Measurements from ENCODE around the gene CBX7.
"Not testable (repeated sequence)": the region's sequence is repeated elsewhere in the genome, so short reads cannot be mapped to it uniquely, and the experiment has no call there.

Gene CBX7

DNA sequence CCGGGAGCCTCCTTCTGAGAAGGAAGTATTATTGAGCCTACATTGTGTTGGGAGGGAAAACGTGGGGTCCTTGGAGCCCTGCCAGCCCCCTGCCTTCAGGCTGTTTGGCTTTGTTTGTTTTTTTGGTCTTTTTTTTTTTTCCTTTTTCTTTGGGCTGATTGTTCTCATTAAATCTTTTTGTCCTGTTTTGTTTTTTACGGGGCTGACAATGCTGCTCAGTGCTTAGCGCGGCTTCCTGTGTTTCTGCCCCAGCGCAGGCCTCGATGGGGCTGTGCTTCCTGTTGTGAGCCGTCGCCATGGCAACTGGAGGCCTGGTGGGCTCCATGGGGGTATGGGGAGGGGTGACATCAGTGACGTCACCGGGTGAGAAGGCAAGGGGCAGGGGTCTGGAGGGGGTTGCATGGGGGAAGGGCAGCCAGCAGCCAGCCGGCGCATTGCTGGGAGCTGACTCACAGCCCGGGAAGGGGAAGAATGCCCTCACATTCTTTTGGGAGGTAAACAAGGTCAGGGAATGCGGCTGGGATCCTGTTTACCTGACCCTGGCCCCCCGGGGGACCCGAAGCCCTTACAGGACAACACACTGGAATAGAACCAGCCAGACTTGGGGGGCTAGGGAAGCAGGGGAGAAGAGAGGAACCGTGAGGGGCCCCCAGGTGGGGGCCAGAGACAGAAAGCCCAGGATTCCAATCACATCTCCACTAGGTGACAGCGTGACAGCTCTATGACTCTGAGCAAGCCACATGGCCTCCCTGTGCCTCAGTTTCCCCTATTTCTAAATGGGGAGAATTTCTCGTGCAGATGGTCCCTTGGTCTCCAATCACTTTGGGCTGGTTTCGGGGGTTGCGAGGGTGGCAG, 22.2 kb upstream of the CBX7 start:
- peak; percentile 97 for DNase-seq

DNA sequence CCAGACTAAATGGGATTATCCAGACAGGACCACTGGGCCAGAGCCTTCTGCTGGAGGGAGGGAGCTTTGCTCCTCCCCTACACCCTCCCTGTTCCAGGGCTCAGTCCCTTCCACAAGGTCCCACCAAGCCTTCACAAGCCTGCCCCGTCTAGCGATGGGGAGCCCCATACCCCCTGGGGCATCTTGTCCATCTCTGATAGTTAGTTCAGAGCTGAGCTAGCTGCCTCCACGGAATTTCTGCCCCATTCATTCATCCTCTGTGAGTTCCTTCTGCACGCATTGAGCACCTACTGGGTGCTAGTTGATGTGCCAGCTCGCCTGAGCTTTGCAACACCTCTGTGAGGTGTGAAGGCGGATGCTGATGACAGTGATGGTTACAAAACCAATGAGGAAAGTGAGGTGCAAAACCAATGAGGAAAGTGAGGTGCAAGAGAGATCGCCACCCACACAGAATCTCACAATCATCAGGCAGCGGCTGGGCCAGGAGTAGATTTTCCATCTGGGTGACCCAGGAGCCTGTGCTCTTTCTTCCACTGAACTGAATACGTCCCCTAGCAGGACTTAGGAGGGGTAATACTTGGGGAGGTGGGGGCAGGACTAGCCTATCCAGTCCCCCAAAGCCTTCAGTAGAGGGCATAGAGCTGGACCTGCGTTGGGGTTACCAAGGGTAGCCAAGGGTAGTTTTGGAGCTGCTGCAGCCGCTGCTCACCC, 21.5 kb upstream of the CBX7 start:
- no peak for DNase-seq

DNA sequence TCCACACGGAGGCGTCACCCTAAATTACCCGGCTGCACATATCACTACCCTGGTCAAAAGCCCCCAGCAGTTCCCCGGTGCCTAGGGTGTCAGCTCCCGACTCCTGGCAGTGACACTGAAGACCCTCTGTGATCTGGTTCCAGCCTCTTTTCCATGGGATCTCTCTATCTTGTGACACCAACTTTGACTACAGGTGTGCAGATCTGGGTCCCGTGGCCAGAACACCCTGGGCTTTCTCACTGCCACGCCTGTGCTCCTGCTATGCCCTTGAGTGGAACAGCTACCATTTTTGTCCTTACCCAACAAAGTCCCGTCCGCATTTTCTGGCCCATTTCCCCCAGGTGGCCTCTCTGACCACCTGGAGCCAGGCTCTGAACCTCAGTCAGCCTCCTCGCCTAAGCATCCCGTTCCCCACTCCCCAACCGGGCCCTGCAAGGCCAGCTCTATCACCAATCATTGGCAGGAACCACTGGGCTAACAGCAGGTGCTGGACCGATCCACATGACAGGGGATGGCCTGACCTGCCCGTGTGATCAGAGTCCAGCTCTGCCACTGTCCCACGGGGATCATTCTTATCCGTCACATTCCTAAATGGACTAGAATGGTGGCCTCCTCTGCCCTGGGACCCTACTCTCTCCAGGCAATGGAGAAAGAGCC, 20.7 kb upstream of the CBX7 start:
- DNase-seq, result no peak

DNA sequence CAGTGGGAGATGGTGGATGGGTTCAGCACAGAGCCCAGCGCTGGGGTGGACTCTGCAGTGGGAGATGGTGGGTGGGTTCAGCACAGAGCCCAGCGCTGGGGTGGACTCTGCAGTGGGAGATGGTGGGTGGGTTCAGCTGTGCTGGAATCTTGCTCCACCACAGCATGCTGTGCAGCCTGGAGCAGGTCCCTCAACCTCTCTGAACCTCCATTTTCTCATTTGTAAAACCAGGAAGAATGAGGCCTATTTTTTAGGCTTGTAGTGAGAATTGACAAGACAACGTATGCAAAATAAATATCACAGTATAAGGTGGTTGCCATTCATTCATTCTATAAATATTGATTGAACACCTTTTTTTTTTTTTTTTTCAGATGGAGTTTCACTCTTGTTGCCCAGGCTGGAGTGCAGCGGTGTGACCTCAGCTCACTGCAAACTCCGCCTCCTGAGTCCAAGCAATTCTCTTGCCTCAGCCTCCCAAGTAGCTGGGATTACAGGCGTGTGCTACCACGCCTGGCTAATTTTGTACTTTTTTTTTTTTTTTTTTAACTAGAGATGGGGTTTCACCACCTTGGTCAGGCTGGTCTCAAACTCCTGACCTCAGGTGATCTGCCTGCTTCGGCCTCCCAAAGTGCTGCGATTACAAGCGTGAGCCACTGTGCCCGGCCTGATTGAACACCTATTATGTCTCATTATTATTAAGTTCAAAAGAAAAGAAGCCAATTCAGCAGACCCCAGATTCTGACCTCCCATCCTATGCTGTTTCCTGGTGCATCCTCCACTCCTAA, 20.0 kb upstream of the CBX7 start:
- DNase-seq, result not testable (repeated sequence)

DNA sequence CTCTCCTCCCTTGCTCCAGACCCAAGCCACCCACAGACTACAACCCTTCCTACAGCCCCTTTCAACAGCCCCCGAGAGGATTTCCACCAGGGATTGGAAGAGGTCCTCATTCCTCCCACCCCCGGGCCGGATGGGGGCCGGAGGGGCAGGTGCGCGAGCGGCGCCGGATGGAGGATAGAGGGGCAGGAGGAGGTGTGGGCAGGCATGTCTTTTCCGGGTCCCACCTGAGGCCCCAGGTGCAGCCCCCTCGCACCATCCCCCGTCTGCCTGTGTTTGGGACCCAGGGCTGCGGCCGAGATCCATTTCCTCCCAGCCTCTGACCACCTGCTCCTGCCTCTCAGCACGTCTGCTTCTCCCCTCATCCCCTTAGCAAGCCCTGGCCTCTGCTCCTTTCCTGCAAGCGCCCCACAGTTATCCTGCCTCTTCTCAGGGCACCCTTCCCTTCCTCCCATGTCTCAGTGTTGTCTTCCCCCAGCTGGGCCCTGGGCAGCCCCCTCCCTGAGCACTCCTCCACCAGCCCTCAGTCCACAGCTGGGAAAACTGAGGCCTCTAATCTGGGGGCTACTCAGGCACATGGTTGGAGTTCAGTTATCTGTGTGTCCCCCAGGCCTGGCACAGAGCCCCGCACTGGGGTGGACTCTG, 19.3 kb upstream of the CBX7 start:
- DNase-seq, result no peak

DNA sequence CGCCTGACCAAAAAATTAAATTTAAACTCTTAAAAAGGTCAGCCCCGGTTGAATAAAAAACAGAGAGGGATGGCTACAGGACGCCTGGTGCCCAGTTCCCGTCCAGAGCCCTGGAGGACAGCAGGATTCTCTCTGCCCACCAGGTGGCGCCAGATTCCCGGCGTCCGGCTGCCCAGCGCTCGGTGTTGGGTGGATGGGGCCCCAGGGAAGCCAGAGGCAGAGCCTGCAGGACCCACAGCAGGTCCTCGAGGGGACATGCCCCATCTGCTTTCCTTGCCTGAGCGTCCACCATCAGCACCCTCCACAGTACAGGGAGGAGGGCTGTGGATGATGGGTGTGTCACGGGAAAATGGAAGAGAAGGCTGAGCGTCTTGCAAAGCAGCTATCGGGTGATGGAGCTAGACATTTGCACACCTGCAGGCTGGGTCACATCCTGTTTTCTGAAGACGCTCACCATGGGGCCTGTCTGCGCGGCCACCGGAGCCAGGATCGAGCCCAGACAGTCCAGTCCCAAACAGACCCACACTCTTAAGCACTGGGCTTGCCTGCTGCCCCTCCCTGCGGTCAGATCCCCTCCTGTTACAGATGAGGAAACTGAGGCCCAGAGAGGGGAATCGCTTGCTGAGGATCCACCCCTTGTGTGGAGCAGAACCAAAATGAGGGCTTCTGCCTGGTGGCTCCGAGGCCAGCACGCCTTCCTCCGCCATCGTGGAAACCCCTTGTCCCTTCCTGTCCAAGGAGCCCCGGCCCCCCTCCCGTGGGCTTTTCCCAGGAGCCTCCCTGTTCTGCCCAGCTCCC, 18.5 kb upstream of the CBX7 start:
- peak; percentile 71 for DNase-seq

DNA sequence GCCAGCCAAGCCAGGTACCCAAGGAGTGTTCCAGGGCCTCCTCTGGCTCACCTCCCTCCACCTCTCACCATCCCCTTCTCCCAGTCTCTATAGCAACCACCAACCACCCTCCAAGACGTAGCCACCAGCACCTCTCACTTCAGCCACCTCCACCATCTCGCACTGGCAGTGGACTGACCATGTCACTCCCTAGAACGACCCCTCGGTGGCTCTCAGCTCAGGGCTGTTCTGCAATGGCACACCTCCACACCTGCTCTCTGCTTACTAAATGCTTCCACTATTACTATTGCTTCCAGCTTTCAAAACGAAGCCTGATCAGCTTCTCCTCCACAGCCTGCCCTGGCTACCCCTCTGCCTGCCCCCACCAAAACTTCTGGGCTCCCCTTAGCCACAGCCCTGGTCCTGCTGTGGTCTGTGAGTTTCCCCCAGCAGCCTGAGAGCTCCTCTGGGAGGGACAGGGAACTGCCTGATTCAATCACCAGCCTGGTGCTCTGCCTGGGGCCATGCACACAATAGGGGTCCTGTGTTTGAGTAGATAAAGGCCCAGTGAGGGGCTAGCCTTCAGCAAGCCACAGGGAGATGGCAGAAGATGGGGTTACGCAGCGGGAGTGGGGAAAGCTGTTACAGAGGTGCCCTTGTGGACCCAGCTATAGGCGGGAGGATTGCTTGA, 17.5 kb upstream of the CBX7 start:
- no peak for DNase-seq

DNA sequence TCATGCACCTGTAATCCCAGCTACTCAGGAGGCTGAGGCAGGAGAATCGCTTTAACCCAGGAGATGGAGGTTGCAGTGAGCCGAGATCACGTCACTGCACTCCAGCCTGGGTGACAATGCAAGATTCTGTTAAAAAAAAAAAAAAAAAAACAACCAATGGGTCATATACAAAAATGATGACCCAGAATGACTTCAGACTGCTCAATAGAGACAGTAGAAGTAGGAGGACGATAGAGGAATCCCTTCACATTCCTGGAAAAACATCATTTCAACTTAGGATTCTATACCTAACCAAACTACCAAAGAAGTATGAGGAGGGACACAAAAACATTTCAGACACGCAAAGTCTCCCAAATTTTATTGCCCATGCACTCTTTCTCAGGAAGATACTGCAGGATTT, 14.1 kb upstream of the CBX7 start:
- no peak for DNase-seq

DNA sequence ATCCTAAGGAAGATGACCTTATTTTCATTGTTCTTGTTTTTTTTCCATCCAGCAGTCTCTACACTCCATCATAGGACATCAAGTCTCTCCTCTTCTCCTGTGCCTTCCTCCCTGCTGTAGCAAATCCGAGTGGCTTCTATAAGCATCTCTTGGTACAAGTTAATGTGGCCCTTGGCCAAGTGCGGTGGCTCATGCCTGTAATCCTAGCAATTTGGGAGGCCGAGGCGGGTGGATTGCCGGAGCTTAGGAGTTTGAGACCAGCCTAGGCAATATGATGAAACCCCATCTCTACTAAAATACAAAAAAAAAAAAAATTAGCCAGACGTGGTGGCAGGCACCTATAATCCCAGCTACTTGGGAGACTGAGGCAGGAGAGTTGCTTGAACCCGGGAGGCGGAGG, 3.6 kb upstream of the CBX7 start:
- DNase-seq, result not testable (repeated sequence)

DNA sequence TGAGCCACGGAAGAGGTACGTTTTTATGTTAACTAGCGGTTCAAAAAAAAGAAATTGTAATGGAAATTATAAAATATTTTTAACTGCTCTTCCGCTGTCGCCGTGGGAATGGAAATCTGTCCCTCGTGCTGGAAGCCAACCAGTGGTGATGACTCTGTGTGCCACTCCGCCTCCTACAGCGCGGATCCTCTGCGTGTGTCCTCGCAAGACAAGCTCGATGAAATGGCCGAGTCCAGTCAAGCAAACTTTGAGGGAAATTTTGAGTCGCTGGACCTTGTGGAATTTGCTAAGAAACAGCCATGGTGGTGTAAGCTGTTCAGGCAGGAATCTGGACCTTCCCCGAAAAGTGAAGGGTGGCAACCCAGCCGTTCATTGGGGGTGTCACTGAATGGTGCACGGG, 2.9 kb upstream of the CBX7 start:
- no peak for DNase-seq

DNA sequence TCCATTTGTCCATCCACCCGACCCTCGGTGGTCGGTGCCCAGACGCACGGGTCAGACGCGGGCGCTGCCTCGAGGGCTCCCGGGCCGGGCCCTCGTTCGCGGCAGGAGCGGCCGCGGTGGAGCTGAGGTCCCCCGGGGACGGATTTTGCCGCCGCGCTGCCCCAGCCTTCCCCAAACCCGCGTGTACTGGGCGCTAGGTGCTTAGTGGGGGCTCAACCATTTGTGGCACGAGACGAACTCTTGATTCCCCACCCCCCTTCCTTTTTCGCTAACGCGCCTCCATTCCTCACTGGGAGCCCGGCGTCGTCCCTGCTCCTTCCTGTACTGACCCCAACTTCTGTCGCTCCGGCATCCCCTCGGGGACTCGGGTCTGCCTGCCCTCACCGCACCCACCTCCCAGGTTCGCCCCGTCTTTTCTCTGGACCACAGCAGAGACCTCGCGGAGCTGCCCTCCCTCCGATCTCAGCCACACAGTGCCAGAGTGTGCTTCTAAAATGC, 789 bp upstream of the CBX7 start:
- DNase-seq, result no peak

DNA sequence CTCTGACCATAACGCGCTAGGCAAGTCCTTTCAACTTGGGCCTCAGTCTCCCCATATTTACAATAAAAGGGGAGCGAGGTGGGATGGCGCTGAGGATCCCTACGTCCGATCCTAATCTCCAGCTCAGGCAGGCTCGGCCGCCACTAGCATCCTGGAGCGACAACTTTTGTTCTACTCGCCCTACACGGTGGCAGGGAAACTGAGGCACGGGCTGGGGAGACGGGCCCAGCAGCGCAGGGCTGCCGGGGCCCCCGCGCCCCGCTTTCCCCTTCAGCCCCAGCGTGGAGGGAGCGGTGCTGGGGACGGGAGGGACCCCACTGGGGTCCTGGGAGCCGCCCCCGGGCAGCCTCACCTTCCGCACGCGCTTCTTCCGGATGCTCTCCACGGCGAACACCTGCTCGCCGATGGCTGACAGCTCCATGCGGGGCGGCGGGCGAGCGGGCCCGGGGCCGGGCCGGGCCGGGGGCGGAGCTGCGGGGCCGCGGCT, 413 bp downstream of the CBX7 start:
- DNase-seq, result no peak

DNA sequence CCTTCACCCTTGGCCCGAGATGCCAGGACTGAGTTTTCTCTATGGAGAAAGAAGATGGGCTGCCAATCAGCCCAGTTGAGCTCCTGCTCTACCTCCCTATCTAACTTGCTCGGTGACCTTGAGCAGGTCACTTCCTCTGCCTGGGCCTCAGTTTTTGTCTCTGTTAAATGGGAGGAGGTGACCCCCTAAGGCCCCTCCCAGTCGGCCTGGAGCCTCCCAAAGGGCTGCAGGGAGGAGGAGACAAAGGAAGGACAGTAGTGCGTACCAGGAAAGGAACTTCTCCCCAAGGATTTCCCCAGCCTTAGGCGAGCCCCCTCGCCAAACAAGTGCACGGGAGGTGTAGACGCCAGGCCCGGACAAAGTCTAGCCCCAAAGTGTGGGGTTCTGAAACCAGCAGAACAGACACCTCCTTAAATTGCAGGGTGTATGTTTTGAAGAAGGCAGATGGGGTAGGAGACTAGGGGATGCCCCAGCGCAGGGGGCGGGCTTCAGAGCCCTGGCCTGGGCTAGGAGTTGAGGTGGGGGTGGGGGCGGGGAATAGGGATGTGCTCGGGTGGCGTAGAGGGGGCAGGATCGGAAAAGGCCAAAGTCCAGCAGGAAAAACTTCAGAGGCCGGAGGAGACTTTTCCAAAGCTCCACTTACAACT, 1.0 kb downstream of the CBX7 start:
- no peak for DNase-seq

DNA sequence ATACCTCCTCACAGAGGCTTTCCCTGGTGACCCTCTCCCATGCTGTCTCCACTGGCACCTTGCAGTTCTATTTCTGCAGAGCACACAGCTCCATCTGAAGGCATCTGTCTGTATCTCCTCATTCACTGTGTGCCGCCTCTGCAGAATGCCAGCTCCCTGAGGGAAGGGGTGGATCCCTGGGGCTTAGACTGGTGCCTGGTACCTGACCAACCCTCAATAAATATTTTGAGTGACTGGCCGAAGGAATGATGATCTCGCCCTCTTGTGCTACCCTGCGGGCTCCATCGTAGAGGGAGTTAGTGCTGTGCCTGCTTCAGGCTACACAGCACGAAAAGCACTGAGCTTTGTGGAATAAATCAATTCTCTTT, 1.6 kb downstream of the CBX7 start:
- no peak for DNase-seq

DNA sequence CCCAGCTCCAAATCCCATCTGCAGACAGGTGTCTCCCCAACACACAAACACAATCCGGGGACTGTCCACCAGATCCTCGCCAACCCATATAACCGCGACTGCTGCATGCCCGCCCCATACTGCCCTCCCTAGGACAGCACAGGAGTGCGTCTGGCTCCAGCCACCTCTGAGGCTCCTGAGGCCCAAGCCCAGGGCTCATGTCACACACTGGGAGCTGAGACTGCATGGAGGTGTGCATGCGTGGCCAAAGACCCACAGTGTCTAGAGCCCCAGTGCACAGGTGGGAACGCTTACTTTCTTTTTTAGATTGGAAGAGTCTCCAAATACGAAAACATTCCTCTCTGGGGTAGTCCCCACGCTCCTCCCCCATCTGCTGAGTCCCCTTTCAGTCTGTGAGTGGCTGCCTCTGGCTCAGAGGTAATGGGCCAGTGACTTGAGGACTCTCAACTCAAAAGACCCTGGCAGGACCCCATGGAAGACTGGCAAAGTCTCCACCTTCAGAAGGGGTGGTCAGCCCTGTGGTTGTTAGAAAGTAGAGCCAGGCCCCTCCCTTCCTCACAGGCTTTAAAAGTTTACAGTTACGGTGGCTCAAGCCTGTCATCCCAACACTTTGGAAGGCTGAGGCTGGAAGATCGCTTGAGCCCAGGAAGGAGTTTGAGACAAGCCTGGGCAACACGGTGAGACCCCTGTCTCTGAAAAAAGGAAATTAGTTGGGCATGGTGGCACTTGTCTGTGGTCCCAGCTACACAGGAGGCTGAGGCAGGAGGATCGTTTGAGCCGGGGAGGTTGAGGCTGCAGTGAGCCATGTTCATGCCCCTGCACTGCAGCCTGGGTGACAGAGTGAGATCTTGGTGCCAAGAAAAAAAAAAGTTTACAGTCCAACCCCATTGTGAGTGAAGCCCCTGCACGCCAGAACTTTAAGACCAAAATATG, 2.3 kb downstream of the CBX7 start:
- no peak for DNase-seq

DNA sequence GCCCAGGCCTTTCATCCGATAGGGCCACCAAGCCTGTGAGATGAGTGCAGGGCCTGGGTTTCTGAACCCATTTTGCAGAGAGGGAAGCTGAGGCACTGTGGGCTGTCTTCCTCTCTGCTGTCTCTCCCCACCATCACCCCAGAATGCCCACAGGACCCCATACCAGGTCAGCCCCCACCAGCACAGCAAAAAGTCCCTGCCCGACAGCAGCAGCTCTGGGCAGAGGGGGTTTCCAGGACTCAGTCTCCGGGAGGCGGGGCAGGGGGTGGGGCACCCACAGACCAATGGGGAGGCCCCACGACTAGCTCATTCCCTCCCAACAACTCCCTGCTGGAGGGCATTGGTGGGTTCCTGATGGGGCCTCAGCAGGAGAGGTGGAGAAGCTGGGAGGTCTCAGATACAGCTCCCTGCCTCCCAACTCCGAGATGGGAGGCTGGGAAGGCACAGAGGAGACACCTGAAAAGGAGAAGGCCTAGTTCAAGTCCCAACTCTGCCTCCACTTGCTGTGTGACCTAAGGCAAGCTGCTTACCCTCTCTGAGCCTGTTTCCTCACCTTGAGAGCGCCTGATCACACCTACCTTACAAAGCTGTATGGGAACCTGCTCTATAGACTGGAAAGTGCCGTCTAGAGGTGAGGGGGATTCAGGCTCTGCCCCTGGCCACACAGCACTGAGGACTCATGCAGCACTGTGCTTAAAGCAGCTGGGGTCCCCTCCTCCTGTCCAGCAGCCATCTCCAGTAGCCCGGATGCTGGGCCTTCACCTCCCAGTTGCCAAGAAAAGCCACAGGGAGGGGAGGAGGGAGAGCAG, 3.5 kb downstream of the CBX7 start:
- DNase-seq, result no peak

DNA sequence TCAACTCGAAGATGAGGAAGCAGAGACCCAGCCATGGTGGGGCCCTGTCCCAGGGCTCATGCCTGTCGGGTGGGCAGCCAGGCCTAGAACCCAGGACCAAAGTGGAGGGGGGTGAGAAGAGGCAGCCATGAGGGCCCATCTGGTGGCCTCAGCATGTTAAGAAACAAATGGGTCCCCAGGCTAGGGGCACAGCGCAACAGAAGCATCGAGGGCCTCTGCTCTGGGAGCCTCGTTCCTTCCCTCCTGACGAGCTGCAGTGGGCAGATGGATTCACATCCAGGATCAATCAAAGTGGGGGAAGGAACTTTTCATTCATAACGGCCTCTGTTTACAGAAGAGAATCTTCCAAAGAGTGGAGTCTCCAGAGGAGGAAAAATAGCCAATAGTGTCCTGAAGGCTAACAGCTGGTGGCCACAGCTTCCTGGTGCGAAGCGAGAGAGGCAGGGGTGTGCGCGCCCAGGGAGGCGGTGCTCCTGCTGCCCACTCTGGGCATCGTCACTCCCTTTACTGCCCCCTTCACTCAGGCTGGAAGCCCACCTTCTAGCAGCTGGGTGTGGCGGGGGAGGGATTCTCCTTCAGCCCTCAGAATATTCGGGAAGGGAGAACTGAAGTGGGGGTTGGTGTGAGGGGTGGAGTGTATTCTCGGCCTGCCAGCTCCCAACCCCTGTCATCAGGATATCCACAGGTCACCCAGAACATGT, 4.3 kb downstream of the CBX7 start:
- no peak for DNase-seq

All from fibroblast of skin of back (primary cell).